Activated CD4-positive, alpha-beta memory T cell treated with anti-CD3 and anti-CD28 coated beads for 36 hours (primary cell): ENCODE data around the gene OPN4. TPM values are rescaled to one million over a fixed set of nuclear protein-coding genes. Genes with fewer than 3 reads are reported as not detected.

Source experiments
- CTCF ChIA-PET: fragments of 350-600 bp; sonication (Branson Sonifier 250); formaldehyde crosslinking; loops from one replicate; lab custom pipeline; 2021; ENCODE audit warnings: antibody characterized with exemption, inconsistent platforms; lab: Charles Lee
- POLR2A ChIA-PET: fragments of 350-600 bp; sonication (Branson Sonifier 250); formaldehyde crosslinking; loops from one replicate; lab custom pipeline; 2021; ENCODE audit warnings: antibody characterized with exemption; lab: Charles Lee
- DNase-seq: peaks from one replicate; pipeline ENCODE4 v3.0.0-alpha.2; 2020
- H3K27ac Mint-ChIP-seq: one replicate; pipeline ENCODE4 v1.8.0; 2021; ENCODE audit warnings: mixed read lengths
- H3K27me3 Mint-ChIP-seq: one replicate; pipeline ENCODE4 v1.8.0; 2021; ENCODE audit warnings: mixed read lengths
- H3K36me3 Mint-ChIP-seq: one replicate; pipeline ENCODE4 v1.8.0; 2021; ENCODE audit warnings: mixed read lengths
- H3K4me1 Mint-ChIP-seq: one replicate; pipeline ENCODE4 v1.8.0; 2021; ENCODE audit warnings: low read depth, mixed read lengths
- H3K4me3 Mint-ChIP-seq: one replicate; pipeline ENCODE4 v1.8.0; 2021; ENCODE audit warnings: mild to moderate bottlenecking, mixed read lengths
- H3K9me3 Mint-ChIP-seq: one replicate; pipeline ENCODE4 v1.8.0; 2021; ENCODE audit warnings: mixed read lengths
- intact Hi-C: fragments of 100-400 bp; cut with micrococcal nuclease; formaldehyde crosslinking; loops from one replicate; pipeline ENCODE4 v1.15.1; 2023
- total RNA-seq, 2 experiments: library from RNA; stranded (reverse); gene quantifications; one replicate each; pipeline ENCODE4 v1.2.3, GENCODE V29; 2021

Gene OPN4
- total RNA-seq, 2 experiments from 2014 or later = not detected

DNA sequence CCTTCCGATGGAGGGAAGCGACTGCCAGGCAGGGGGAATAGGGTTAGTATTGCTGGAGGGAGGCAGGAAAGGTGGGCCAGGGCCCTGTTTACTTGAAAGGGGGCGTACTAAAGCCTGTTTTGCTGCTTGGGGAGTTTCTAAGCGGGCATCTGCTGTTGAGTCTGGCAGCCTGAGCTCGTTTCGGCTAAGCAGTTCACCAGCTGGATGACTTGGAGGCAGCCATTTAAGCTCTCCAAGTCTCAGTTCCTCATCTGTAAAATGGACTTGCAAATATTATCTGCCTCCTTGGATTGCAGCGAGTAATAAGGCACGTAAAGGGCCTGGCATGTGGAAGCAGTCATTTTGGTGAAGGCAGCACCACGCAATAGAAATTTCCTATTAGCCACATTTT lies 58.0 kb downstream of the OPN4 start:
- Mint-ChIP-seq H3K9me3 (no peaks in the 10 kb centered on the region), H3K4me1 (peaks cover 11% of the 10 kb centered on the region), H3K36me3 (no peaks in the 10 kb centered on the region), H3K4me3 (peak overlapping the region; percentile 81), H3K27ac (peak overlapping the region; percentile 88), H3K27me3 (no peaks in the 10 kb centered on the region)
- ChIA-PET POLR2A (interaction anchor here (1.0 to 1.5 kb wide), 3 partner anchors 44 to 254 kb away, joined by 3 to 6 read pairs (median 4); partner anchors contain the start of gene BMPR1A), CTCF (interaction anchor here (0.6 to 1.6 kb wide), 5 partner anchors 34 to 207 kb away, joined by 3 to 10 read pairs (median 5); no protein-coding TSS in a partner anchor)
- no peak for DNase-seq
- intact Hi-C loops = loop anchor here (5.0 kb wide), 1 partner anchor 190 kb away; the partner anchor contains the start of gene WAPL

DNA sequence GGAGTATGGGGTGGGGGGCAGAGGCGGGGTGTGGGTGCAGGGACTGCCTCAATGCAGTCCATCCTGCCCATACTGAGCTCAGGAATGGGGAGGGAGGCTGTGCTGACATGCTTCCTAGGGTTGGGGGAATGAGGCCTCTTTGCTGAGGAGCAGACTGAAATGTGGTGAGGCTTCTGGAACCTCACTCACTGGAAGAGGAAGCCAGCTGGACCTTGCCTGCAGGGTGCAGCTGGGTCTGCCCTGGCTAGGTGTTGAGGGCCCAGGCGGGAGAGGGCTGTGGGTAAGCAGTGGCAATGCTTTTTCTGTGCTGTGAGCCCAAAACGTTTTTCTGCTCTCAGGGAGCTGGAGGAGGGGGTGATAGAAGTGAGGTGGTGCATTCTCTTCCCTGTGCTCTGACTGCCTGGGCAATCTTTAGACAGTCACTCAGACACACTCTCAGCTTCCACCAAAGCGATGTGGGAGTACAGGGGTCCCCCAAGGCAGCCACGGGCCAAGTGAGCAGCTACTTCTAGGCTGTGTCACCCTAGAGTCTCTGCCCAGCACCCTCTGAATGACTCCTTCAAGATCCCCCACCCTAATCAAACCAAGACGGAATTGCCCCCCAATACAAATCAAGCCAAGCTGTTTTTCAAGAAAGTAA lies 60.9 kb downstream of the OPN4 start:
- no peak overlapping the region for H3K27ac Mint-ChIP-seq
- DNase-seq = no peak
- POLR2A ChIA-PET = no interaction called here
- CTCF ChIA-PET = no interaction called here
- intact Hi-C loops = no loop called here
- peaks cover 8% of the 10 kb centered on the region for H3K4me1 Mint-ChIP-seq
- no peaks in the 10 kb centered on the region for H3K9me3 Mint-ChIP-seq
- H3K4me3 Mint-ChIP-seq = no peak overlapping the region
- H3K36me3 Mint-ChIP-seq = no peaks in the 10 kb centered on the region
- peaks cover 1% of the 10 kb centered on the region for H3K27me3 Mint-ChIP-seq

DNA sequence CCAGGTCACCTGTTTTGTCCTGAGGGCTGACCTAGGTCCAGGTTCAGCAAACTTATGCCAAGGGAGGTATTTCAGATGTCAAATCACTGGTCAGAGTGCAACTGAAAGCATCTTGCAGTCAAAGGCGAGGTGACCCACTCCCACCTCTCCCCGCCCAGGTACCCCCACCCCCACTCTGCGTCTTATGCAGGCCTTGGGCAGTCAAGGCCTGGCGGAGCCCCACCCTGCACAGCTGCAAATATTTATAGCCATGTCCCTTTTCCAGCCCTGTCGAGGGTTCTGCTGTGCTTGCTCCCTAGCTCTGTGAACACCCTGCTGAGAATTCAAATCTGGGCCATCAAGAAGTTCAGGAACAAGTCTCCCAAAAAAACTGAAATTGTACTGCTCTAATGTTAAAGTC lies 61.5 kb downstream of the OPN4 start:
- Mint-ChIP-seq H3K27me3 (peaks cover 1% of the 10 kb centered on the region), H3K9me3 (no peaks in the 10 kb centered on the region), H3K27ac (no peak overlapping the region), H3K4me1 (peaks cover 4% of the 10 kb centered on the region), H3K36me3 (no peaks in the 10 kb centered on the region), H3K4me3 (no peak overlapping the region)
- no peak for DNase-seq
- CTCF ChIA-PET = no interaction called here
- intact Hi-C loops = no loop called here
- POLR2A ChIA-PET = interaction anchor here (1.2 kb wide), 1 partner anchor 40 kb away, joined by 3 read pairs; no protein-coding TSS in a partner anchor

Other genes starting within 250 kb of the OPN4 start
- 10 to 100 TPM; 43.6 to 44.6 TPM for gene WAPL, start 132.8 kb upstream of the OPN4 start, total RNA-seq
- under 1 TPM; 0.12 to 0.43 TPM for gene LDB3, start 14.0 kb downstream of the OPN4 start, total RNA-seq
- gene BMPR1A, start 102.1 kb downstream of the OPN4 start, total RNA-seq = 10 to 100 TPM; 10.8 to 13.6 TPM